ENCODE measurements around the gene MSRB3.
"Not testable (repeated sequence)": the region's sequence is repeated elsewhere in the genome, so short reads cannot be mapped to it uniquely, and the experiment has no call there.

DNA sequence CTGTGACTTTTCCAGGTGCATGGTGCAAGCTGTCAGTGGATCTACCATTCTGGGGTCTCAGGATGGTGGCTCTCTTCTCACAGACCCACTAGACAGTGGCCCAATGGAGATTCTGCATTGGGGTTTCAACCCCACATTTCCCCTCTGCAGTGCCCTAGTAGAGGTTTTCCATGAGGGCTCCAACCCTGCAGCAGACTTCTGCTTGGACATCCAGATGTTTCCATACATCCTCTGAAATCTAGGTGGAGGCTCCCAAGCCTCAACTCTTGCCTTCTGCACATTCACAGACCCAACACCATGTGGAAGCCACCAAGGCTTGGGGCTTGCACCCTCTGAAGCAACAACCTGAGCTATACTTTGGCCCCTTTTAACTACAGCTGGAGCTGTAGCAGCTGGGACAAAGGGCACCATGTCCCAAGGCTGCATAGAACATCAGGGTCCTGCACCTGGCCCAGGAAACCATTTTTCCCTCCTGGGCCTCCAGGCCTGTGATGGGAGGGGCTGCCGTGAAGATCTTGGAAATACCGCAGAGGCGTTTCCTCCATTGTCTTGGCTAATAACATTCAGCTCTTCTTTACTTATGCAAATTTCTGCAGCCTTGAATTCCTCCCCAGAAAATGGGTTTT is 205.5 kb downstream of the MSRB3 start:
- TF ChIP-seq, protein P1, sequence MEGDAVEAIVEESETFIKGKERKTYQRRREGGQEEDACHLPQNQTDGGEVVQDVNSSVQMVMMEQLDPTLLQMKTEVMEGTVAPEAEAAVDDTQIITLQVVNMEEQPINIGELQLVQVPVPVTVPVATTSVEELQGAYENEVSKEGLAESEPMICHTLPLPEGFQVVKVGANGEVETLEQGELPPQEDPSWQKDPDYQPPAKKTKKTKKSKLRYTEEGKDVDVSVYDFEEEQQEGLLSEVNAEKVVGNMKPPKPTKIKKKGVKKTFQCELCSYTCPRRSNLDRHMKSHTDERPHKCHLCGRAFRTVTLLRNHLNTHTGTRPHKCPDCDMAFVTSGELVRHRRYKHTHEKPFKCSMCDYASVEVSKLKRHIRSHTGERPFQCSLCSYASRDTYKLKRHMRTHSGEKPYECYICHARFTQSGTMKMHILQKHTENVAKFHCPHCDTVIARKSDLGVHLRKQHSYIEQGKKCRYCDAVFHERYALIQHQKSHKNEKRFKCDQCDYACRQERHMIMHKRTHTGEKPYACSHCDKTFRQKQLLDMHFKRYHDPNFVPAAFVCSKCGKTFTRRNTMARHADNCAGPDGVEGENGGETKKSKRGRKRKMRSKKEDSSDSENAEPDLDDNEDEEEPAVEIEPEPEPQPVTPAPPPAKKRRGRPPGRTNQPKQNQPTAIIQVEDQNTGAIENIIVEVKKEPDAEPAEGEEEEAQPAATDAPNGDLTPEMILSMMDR (IDR thresholded peaks at IDR 0.05) = not testable (repeated sequence)
- TF ChIP-seq POLR2A (IDR thresholded peaks at IDR 0.05) = not testable (repeated sequence)

Measured in body of pancreas (tissue), 4 donors.